ENCODE measurements around the gene ZNF254. TPM values are rescaled to one million over a fixed set of nuclear protein-coding genes. Genes with fewer than 3 reads are reported as not detected.
"Not testable (repeated sequence)": the region's sequence is repeated elsewhere in the genome, so short reads cannot be mapped to it uniquely, and the experiment has no call there.

ZNF254 gene
- 1 to 10 TPM; 6.7 to 7.9 TPM for total RNA-seq

DNA sequence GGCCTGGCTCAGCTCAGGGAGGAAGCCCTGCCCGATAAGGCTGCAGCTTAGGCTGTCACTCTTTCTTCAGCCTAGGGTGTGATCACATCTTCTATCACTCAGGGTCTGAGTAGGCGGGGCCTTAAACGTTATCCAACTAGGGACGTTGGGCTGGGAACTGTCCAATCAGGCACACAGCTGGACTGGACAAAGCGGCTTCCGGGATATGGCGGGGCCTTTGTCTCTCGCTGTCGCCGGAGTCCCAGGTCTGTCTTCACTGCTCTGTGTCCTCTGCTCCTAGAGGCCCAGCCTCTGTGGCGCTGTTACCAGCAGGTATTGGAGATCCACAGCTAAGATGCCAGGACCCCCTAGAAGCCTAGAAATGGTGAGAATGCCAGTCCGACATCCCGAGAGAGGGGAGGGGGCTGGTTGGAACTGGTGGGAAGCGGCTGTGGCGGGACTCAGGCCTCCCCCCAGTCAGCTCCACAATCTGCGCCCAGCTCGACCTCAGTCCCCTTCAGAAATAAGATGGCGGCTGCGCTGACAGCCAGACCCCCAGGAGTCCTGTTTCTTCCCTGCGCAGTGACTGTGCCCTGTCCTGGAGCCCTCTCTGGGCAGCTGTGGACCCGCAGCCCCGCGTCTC is at the start of gene ZNF254:
Gene ZNF254 (plus strand): TSS at position 214 of the 622 bp plus-strand sequence. CDS start 121 bp downstream, at position 335.
- CTCF ChIA-PET = no interaction called here
- POLR2A ChIA-PET = interaction anchor here (0.5 to 1.8 kb wide), 5 partner anchors 12 to 1453 kb away, joined by 3 to 7 read pairs (median 4); partner anchors contain the start of gene ZNF675

DNA sequence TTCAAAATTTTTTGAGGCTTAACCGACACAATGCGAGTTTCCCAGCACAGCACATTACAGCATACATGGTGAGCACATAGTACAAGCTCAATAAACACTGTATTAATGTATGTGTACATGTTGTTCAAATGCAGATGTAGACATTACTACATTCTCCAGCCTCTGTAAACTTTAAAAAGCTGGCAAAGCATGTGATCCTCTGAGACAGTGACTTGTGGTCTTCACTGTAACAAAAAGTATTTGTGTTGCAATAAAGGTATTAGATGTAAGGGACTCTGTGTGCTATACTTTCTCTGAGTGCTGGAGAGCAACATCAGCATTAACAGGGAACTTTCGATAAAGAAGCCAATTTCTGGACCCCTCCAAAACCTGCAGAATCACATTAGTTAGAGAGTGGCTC is 46.4 kb upstream of the ZNF254 start:
- ChIA-PET POLR2A (no interaction called here), CTCF (no interaction called here)

DNA sequence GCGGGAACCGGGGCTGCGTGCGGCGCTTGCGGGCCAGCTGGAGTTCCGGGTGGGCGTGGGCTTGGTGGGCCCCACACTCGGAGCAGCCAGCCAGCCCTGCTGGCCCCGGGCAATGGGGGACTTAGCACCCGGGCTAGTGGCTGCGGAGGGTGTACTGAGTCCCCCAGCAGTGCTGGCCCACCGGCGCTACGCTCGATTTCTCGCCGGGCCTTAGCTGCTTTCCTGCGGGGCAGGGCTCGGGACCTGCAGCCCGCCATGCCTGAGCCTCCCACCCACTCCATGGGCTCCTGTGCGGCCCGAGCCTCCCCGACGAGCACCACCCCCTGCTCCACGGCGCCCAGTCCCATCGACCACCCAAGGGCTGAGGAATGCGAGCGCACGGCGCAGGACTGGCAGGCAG is 45.7 kb upstream of the ZNF254 start:
- CTCF ChIA-PET, POLR2A ChIA-PET: not testable (repeated sequence)

DNA sequence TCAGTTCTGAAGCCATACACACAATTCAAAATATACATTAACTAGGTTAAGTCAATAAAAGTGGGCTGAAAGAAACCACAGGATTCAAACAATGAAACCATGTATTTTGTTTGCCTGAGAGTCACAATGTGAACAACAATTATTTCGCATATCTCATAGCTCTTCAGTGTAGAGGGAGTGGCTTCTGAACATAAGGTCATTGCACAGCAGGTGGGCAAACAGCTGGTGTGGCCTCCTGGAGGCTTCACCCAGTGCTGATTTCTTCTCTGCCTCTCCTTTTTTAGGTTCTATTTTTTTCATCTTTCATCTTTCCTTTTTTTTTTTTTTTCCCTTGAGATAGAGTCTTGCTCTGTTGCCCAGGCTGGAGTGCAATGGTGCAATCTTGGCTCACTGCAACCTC is 40.4 kb upstream of the ZNF254 start:
- POLR2A ChIA-PET = no interaction called here
- CTCF ChIA-PET = no interaction called here

DNA sequence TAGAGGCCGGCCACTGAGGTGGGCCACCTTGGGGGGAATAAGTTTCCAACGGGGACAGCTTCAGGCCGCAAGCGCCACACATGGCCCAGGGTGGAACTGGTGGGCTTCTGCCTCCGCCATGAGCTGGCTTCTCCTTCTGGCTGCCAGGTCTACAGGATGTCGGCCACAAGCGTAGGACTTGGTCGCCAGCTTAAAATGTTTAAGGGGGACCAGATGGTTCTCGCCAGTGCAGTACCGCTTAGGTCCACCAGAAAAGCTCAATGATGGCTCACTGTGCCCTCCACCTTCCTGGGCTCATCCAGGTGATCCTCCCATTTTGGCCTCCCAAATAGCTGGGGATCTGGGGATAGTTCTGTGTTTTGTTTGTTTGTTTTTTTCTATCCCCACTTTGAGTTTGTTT is 38.7 kb upstream of the ZNF254 start:
- ChIA-PET CTCF (interaction anchor here (0.7 to 1.2 kb wide), 2 partner anchors 9 to 16 kb away, joined by 3 to 4 read pairs; no protein-coding TSS in a partner anchor), POLR2A (interaction anchor here (0.7 kb wide), 1 partner anchor 15 kb away, joined by 3 read pairs; no protein-coding TSS in a partner anchor)

DNA sequence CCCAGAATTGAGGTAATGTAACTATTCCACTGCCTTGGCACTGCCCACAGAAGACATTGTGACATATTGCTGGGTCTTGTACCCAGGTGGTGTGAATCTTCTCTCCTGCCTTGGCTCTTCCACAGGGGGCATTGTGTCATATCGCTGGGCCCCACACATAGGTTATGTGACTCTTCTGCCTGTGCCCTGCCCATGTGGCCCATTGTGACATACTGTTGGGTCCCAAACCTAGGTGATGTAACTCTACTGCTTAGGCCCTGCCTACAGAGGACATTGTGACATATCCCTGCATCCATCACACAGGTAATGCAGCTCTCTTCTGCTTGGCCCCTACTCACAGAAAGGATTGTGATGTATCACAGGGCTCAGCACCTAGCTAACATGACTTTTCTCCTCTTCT is 37.5 kb upstream of the ZNF254 start:
- ChIA-PET POLR2A (no interaction called here), CTCF (no interaction called here)

DNA sequence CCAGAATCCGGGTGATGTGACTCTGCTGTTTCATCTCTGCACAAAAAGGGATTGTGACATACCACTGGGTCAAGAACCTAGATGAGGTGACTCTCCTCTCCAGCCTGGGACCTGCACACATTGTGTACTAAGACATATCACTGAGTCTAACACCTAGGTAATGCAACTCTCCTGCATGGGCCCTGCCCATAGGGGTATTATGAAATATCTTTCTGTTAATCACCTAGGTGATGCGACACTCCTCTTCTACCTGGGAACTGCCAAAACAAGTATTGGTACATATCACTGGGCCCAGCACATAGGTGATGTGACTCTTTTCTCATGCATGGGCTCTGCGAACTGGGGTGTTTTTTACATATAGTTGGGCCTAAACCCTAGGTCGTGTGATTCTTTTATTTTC is 35.5 kb upstream of the ZNF254 start:
- POLR2A ChIA-PET = no interaction called here

DNA sequence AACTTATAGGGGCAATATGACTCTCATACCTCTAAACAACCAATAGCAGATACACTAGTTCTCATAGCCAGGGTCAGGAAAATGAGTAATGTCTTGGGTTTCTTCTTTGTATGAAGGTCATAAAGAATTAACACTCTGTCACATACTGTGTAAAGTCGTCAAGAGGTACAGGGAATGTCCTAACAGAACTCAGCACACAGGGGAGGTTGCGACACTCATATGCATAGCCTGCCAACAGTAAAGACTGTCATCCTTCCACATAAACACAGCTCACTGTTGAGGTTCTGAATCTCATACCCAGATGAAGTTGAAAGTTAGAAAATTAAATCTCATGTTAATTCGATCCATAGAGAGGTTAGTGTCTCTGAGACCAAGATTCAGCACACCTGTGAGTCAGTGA is 34.2 kb upstream of the ZNF254 start:
- ChIA-PET CTCF (no interaction called here), POLR2A (no interaction called here)

More for the DNA sequence above, 35.5 kb upstream of the ZNF254 start:
- CTCF ChIA-PET = no interaction called here

DNA sequence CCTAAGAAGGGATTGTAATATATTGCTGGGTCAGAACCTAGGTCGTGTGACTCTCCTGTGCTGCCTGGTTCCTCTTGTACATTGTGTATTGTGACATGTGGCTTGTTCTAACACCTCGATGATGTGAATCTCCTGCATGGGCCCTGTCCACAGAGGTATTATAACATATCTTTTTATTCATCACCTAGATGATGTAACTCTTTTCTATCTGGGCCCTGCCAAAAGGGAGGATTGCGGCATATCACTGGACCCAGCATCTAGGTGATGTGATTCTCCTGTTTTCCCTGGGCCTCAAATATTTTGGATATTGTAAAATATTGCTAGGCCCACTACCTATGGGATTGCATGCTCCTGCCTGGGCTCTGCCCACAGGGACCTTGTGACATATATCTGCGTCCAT is 33.4 kb upstream of the ZNF254 start:
- CTCF ChIA-PET = no interaction called here

DNA sequence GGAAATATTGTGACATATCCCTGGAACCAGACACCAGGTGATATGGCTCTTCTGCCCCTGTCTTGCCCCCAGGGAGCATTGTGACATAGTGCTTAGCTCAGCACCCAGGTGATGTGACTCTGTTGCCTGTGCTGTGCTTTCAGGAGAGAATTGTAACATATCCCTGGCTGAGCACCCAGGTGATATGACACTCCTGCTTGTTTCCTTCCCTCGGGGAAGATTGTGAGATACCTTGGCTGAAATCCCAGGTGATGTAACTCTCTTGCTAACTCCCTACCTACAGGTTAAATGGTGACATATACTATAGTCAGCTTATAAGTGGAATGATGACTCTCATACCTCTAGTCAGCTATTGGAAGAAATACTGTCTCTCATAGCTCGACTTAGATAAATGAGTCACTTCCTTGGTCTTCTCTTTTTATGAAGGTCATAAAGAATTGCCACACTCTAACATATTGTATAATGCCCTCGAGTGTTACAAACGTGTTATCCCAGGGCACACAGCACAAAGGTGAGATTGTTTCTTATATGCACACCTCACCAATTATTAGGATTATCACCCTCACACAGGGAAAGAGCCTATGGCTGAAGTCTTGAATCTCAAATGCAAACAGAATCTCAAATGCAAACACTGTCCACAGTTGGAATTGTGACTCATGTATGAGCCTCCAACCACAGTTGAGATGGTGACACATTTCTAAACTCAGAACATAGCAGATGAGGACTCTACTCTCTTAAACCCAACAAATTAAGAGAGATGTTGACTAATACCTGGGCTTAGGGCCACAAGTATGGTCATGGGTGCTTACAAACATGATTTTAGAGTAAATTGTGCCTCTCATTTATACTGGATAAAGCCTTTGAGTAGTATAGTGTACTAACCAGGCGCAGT is 32.7 kb upstream of the ZNF254 start:
- CTCF ChIA-PET = no interaction called here
- POLR2A ChIA-PET = no interaction called here

More for the DNA sequence above, 33.4 kb upstream of the ZNF254 start:
- POLR2A ChIA-PET = no interaction called here

DNA sequence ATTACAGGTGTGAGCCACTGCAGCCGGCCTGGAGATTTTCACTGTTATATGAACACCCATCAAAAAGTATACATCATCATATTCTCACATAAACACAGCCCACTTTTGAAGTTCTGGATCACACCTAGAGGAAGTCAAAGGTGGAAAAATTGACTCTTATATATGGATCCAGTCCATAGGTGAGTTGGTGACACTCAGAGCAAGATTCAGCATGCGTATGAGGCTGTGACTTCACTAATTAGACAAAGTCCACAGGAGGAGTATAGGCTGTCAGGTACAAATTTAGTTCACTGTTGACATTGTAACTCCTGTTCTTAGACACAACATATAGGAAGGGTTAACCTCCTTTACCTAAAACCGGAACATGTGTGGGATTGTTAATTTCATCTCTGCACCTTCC is 31.4 kb upstream of the ZNF254 start:
- CTCF ChIA-PET = no interaction called here

DNA sequence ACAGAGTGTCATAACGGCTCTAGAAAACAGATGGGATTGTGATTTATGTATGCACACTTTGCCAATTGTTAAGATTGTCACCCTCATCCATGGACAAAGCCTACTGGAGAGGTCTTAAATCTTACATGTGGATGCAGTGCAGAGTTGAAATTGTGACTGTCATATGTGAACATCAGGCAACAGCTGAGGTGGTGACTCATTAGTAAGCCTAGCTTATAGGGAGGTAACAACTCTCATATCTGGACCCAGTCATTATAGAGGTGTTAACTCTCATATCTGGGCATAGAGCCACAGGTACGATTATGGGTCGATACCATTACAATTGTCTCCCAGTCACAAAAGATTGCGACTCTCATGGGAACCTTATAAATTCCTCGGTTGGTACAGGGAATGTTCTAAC is 29.8 kb upstream of the ZNF254 start:
- ChIA-PET POLR2A (no interaction called here), CTCF (no interaction called here)

More for the DNA sequence above, 31.4 kb upstream of the ZNF254 start:
- POLR2A ChIA-PET = interaction anchor here (0.7 kb wide), 1 partner anchor 36 kb away, joined by 3 read pairs; no protein-coding TSS in a partner anchor

DNA sequence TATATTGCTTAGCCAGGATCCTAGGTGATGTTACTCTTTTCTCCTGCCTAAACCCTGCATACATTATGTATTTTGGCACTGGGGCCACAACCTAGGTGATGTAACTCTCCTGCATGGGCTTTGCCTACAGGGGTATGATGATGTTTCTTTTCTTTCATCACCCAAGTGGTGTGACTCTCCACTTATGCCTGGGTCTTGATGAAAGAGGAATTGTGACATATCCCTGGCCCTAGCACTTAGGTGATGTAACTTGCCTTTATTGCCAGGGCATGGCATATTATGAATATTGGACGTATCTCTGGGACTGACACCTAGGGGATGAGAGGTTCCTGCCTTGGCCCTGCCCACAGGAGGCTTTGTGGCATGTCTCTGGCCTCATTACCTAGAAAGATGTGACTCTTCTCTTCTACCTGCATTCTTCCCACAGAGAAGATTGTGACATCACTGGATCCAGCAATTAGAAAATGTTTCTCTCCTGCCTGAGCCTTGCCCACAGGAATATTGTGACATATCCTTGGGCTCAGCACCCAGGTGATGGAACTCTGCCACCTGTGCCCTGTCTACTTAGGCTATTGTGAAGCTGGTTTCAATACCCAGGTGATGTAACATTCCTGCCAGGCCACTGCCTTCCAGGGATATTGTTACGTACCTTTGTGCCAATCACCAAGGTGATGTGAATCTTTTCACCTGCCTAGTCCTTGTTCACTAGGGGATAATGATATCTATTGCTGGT is 27.3 kb upstream of the ZNF254 start:
- CTCF ChIA-PET = no interaction called here
- POLR2A ChIA-PET = interaction anchor here (0.5 kb wide), 1 partner anchor 9 kb away, joined by 7 read pairs; no protein-coding TSS in a partner anchor

DNA sequence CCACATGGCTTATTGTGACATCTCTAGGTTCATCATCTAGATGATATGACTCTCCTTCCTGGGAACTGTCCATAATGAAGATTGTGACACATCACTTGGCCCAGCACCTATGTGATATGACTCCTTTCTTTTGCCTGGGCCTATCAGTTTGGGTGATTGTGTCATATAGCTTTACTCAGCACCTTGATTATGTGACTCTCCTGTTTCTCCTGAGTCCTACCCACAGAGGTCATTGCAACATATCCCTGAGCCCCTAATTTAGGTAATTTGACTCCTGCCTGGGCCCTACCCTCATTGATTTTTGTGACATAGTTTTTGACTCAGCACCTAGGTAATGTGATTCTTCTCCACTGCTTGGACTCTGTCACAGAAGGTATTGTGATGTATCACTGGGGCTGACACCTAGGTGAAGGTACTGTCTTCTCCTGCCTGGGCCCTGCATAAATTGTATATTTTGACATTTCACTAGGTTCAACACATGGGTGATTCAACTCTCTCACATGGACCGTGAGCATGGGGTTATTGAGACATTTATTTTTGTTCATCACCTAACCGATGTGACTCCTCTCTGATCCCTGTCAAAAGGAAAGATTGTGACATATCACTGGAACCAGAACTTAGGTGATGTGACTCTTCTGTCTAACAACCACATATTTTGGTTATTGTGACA is 26.2 kb upstream of the ZNF254 start:
- ChIA-PET POLR2A (no interaction called here), CTCF (no interaction called here)

DNA sequence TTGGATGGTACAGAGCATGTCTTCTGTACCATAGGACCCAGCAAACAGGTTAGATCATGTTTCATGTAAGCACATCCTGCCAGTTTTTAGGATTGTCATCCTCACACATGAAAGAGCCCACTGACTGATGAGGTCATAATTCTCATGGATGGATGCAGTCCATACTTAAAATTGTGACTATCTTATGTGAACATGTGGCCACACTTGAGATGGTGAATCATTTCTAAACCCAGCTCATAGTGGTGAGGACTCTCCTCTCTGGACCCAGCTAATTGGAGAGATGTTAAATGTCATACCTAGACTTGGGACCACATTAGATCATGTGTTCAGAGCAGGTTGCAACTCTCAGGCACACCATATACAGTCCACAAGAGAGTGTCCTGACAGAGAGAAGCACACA is 24.8 kb upstream of the ZNF254 start:
- CTCF ChIA-PET = no interaction called here
- POLR2A ChIA-PET = no interaction called here

DNA sequence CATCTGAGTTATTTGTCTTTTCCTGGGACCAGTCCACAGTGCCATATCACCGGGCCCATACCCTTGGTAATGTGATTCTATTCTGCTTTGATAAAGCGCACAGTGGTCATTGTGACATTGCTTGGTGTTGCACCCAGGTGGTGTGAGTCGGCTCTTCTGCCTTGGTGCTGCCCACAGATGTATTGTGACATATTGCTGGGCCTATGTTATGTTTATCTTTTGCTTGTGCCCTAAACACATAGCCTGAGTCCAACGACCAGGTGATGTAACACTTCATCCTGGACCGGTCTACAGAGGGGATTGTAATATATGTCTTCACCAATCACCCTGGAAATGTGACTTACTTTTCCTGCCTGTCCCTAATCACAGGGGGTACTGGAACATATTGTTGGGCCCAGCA is 23.7 kb upstream of the ZNF254 start:
- CTCF ChIA-PET = interaction anchor here (1.1 kb wide), 1 partner anchor 15 kb away, joined by 3 read pairs; no protein-coding TSS in a partner anchor
- POLR2A ChIA-PET = no interaction called here

DNA sequence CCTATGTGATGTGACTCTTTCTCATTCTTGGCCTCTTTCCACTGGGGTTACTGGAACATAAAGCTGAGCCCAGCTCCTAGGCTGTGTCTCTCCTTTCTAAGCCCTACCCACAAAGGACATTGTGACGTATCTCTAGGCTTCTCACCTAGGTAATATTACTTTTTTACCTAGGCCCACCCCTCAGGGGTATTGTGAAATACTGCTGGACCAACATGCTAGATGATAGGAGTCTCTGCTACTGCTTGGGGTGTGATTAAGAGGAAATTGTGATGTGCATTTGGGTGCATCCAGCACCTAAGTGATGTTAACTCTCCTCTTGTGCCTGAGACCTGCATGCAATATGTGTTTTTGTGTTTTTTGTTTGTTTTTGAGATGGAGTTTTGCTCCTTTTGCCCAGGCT is 22.8 kb upstream of the ZNF254 start:
- POLR2A ChIA-PET = no interaction called here
- CTCF ChIA-PET = interaction anchor here (1.1 kb wide), 1 partner anchor 16 kb away, joined by 3 read pairs; no protein-coding TSS in a partner anchor

DNA sequence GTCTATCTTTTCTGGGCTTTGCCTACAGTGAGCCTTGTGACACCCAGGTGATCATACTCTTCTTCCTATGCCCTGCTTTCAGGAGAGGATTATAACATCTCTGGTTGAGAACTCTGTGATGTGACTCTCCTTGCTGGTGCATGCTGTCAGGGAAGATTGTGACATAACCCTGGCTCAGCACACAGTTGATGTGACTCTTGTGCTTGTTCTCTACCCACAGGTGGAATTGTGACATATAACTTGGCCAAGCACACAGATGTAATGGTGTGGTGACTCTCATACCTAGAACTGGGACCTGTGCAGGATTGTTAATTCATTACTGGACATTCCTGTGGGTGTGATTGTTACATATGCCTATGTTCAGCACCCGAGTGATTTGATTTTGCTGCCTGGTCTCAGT is 21.7 kb upstream of the ZNF254 start:
- POLR2A ChIA-PET = no interaction called here
- CTCF ChIA-PET = no interaction called here

DNA sequence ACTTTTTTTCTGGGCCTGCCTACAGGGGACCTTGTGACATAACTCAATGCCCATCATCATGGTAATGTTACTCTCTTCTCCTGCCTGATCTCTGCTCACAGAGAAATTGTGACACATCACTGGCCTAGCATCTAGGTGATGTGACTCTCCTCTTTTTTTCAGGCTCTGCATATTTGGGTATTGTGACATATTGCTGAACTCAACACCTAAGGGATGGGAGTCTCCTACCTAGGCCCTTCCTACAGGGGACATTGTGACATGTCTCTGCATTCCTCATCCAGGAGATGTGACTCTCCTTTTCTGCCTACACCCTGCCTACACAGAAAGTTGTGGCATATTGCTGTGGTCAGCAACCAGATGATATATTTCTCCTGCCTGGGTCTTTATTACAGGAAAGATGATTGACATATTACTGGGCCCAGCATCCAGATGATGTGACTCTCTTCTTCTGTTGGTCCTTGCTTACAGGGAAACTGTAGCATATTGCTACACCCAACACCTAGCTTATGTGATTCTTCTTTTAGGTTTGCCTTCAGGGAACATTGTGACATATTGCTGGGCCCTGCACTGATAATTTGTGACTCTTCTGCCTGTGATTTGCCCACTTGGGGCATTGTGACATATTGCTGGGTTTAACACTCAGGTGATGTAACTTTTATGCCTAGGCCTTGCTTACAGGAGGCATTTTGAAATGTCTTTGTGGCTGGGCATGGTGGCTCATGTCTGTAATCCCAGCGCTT is 21.0 kb upstream of the ZNF254 start:
- CTCF ChIA-PET = no interaction called here
- POLR2A ChIA-PET = no interaction called here

Measured in activated CD8-positive, alpha-beta memory T cell treated with anti-CD3 and anti-CD28 coated beads for 36 hours (primary cell).